PC-9 (cell line): Measurements from ENCODE around the gene ACSF2.

Source experiments
- EZH2 ChIP-seq: fragments of 200-600 bp; sonication (generic); IDR thresholded peaks from 2 replicates; pipeline ENCODE4 v1.8.0; 2017; ENCODE audit warnings: antibody characterized with exemption, low read depth
- TF ChIP-seq, protein P1 (sequence below): fragments of 200-600 bp; sonication (generic); conservative IDR thresholded peaks from 2 replicates; pipeline ENCODE4 v1.6.1; 2017; ENCODE audit warnings: mixed run types, antibody characterized with exemption, mild to moderate bottlenecking, moderate library complexity

DNA sequence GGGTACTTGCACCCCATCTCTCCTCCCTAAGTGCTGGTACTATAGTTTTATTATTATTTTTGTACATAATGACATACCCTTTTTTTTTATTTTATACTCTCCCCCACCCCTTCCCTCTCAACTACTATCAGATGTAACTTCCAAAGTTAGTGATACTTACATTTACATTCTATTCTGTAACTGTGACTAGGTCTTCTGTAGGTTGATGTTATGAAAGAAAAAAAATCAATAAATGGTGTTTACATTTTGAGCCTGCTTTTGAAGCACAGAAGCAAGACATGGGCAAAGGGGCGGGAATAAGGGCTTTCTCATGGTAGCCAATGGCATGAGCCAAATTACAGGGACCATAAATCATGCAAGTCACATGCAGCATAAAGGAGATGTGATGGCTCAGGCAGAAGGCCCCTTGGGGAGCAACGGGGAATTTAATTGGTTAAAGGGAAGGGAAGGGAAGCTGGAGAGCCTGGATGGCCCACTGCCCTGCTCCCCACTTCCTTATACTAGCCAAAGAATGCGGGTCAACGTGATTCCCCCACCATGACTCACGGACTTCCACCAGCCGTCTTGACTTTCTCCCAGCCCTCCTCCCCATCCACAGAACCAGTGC is 2.4 kb upstream of the ACSF2 start:
- TF ChIP-seq, protein P1, sequence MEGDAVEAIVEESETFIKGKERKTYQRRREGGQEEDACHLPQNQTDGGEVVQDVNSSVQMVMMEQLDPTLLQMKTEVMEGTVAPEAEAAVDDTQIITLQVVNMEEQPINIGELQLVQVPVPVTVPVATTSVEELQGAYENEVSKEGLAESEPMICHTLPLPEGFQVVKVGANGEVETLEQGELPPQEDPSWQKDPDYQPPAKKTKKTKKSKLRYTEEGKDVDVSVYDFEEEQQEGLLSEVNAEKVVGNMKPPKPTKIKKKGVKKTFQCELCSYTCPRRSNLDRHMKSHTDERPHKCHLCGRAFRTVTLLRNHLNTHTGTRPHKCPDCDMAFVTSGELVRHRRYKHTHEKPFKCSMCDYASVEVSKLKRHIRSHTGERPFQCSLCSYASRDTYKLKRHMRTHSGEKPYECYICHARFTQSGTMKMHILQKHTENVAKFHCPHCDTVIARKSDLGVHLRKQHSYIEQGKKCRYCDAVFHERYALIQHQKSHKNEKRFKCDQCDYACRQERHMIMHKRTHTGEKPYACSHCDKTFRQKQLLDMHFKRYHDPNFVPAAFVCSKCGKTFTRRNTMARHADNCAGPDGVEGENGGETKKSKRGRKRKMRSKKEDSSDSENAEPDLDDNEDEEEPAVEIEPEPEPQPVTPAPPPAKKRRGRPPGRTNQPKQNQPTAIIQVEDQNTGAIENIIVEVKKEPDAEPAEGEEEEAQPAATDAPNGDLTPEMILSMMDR: no peak
- TF ChIP-seq EZH2: no peak
